Fibroblast of mammary gland (primary cell): ENCODE measurements around the gene RTCA.

Experiments
- DNase-seq: peaks from one replicate; pipeline ENCODE4 v3.0.0-alpha.2; 2010; ENCODE audit warnings: low read depth
- H3K4me3 ChIP-seq: 2 replicates; pipeline ENCODE4 v1.5.1; 2011; ENCODE audit warnings: low read depth, mild to moderate bottlenecking, low read length, moderate library complexity; ENCODE audit not compliant: control insufficient read depth
- TF ChIP-seq, protein P1 (sequence below): conservative IDR thresholded peaks from 2 replicates; pipeline ENCODE4 v1.5.1; 2011; ENCODE audit warnings: low read depth, low read length, inconsistent platforms; ENCODE audit not compliant: control insufficient read depth, insufficient read depth

The RTCA gene

DNA sequence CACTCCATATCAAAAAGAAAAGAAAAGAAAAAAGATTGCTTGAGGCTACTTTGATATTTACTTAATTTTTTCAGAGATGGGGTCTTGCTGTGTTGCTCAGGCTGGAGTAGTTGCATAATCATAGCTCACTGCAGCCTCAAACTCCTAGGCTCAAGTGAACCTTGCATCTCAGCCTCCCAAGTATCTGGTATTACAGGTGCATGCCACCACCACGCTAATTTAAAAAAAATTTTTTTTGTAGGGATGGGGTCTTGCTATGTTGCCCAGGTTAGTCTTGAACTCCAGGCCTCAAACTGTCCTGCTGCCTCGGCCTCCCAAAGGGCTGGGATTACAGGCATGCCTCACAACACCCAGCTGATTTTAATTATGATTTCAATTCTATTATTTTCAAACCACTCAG, 38.2 kb downstream of the RTCA start:
- no peak overlapping the region for H3K4me3 ChIP-seq
- TF ChIP-seq, protein P1, sequence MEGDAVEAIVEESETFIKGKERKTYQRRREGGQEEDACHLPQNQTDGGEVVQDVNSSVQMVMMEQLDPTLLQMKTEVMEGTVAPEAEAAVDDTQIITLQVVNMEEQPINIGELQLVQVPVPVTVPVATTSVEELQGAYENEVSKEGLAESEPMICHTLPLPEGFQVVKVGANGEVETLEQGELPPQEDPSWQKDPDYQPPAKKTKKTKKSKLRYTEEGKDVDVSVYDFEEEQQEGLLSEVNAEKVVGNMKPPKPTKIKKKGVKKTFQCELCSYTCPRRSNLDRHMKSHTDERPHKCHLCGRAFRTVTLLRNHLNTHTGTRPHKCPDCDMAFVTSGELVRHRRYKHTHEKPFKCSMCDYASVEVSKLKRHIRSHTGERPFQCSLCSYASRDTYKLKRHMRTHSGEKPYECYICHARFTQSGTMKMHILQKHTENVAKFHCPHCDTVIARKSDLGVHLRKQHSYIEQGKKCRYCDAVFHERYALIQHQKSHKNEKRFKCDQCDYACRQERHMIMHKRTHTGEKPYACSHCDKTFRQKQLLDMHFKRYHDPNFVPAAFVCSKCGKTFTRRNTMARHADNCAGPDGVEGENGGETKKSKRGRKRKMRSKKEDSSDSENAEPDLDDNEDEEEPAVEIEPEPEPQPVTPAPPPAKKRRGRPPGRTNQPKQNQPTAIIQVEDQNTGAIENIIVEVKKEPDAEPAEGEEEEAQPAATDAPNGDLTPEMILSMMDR, result no peak
- DNase-seq, result no peak

DNA sequence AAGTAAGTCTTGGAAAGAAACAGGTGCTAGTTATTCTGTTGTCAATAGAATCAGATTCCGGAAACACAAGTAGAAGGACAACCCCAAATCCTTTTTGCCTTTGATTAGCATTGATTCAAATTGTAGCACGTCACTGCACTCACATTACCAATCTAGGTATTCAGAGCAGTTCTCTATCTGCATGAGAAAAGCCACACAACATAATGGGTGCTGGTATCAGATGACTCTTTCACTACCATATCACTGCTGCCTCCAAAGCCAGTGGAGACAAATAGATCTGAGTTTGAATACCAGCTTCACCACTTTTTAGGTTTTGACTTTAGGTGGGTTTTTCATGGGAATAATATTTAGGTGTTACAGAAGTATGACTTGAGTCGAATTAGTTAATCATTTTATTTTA, 38.9 kb downstream of the RTCA start:
- DNase-seq, result no peak
- TF ChIP-seq, protein P1, result no peak
- no peak overlapping the region for H3K4me3 ChIP-seq

DNA sequence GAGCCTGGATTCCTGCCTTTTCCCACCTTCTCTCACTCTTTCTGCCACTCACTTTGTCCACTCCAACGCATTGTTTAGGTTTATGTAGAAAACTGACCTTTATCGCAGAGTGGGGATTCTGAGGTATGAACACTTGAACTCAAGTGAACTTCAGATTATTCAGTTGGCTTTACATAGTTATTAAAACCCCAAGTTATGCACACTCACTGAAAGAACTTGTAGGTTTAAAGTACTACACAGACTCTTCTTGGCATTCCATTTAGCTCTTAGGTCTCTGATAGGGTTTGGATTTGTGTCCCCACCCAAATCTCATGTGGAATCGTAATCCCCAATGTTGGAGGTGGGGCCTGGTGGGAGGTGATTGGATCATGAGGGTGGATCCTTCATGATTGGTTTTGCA, 39.9 kb downstream of the RTCA start:
- no peak for DNase-seq
- TF ChIP-seq, protein P1, result no peak

DNA sequence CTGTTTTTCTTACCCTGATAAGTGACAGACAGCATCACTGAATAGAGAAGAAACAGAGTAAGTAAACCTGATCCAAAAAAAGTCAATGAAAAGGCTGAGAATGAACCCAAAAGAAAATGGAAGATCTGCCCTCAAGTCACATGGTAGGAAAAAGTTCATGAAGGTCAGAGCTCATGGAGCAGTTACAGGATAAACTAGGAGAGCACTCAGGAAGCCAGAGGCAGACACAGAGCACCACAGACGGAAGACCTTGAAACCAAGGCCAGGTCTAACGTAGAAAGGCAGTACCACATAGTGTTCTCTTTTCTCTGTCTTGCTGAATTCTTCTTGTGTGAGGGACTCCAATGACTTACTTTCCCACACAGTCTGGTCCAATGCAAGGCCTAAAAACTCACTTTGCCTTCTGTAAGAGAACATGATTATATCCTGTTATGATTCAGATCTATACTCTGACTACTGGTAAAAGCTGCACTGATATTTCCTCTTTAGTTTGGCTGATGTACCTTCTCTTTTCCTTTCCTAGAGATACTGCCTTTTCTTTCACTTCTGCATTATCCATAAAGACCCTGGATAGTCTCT, 40.8 kb downstream of the RTCA start:
- no peak overlapping the region for H3K4me3 ChIP-seq
- no peak for DNase-seq
- TF ChIP-seq, protein P1, result no peak

More for the DNA sequence above, 39.9 kb downstream of the RTCA start:
- H3K4me3 ChIP-seq, result no peak overlapping the region

DNA sequence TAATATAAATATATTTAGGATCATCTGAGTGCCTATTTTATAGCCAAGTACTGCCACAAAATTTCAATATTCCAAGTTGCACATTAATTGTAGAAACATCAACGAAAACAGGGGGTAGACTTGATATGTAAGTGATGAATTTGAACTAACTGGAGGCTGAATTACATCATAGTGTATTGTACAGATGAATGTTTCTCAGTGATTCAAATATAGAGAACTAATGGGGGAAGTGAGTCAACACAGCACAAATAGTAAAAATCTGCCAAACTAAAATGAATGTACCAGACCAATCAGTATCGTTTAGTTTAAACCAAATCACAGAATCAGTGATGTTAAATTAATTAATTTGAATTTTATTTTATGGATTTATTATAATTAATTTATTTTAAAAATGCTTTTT, 42.8 kb downstream of the RTCA start:
- no peak overlapping the region for H3K4me3 ChIP-seq
- DNase-seq, result peak; percentile 74
- TF ChIP-seq, protein P1, result no peak

DNA sequence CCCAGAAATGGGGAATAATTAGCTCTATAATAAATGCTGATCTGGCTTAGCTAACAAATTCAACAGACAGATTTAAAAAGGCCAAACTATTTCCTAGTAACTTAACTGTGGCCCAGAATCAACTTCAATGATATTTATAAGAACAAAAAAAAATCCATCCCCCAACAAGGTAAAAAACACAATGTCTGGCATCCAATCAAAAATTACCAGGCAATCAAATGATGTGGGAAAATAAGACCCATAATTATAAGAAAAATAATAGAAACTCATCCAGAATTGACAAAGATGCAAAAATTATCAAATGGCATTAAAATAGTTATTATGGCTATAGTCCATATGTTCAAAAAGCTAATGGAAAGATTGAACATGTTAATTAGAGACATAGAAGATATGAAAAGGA, 43.8 kb downstream of the RTCA start:
- no peak for DNase-seq
- TF ChIP-seq, protein P1, result no peak
- H3K4me3 ChIP-seq, result no peak overlapping the region

DNA sequence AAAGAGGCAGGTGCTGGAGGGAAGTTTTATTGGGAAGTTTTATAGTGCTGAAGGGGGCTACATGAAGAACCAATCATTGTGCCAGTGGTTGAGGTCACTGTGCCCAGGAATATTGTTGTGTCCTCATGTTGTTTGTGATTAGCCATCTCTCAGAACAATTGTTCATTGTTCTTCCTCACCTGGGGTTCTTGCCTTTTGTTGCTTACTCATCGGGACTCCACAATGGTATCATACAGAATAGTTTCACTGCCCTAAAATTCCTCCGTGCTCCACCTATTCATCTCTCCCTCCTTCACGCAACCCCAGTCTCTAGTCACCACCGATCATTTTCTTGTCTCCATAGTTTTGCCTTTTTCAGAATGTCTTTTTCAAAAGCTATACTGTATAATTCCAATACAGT, 47.4 kb downstream of the RTCA start:
- no peak for DNase-seq
- TF ChIP-seq, protein P1, result no peak
- no peak overlapping the region for H3K4me3 ChIP-seq
